ENCODE measurements around the gene KRT82.

Gene KRT82

GRCh38 chr12:52380271-52380694 is 25.9 kb downstream of the KRT82 start:
- DNase-seq = no peak

- no peak for DNase-seq
Measured at GRCh38 chr12:52379536-52379935, 26.6 kb downstream of the KRT82 start.

- DNase-seq = no peak
Measured at GRCh38 chr12:52378091-52378490, 28.0 kb downstream of the KRT82 start.

GRCh38 chr12:52377266-52377665 is 28.9 kb downstream of the KRT82 start:
- DNase-seq = no peak

GRCh38 chr12:52372216-52373154 is 33.6 kb downstream of the KRT82 start:
- DNase-seq = peak; percentile 36

GRCh38 chr12:52371716-52372115 is 34.4 kb downstream of the KRT82 start:
- DNase-seq = no peak

- no peak for DNase-seq
Measured at GRCh38 chr12:52370926-52371608, 35.1 kb downstream of the KRT82 start.

- DNase-seq = no peak
Measured at GRCh38 chr12:52369809-52370208, 36.3 kb downstream of the KRT82 start.

- DNase-seq = no peak
Measured at GRCh38 chr12:52369211-52369610, 36.9 kb downstream of the KRT82 start.

GRCh38 chr12:52368508-52368907 is 37.6 kb downstream of the KRT82 start:
- no peak for DNase-seq

GRCh38 chr12:52367876-52368275 is 38.3 kb downstream of the KRT82 start:
- DNase-seq = no peak

GRCh38 chr12:52366738-52367485 is 39.2 kb downstream of the KRT82 start, which contains the start of gene KRT85:
Gene KRT85 (minus strand): TSS chr12:52367481. CDS start chr12:52367405, 76 bp downstream.
- no peak for DNase-seq

GRCh38 chr12:52364901-52365489 is 41.1 kb downstream of the KRT82 start:
- no peak for DNase-seq

- no peak for DNase-seq
Measured at GRCh38 chr12:52364061-52364460, 42.1 kb downstream of the KRT82 start.

GRCh38 chr12:52363111-52363679 is 42.9 kb downstream of the KRT82 start:
- DNase-seq = no peak

GRCh38 chr12:52362118-52362726 is 43.9 kb downstream of the KRT82 start:
- DNase-seq = no peak

- no peak for DNase-seq
Measured at GRCh38 chr12:52361553-52361952, 44.6 kb downstream of the KRT82 start.

- no peak for DNase-seq
Measured at GRCh38 chr12:52360663-52361271, 45.4 kb downstream of the KRT82 start.

- DNase-seq = no peak
Measured at GRCh38 chr12:52360106-52360662, 46.0 kb downstream of the KRT82 start.

GRCh38 chr12:52359621-52360061 is 46.5 kb downstream of the KRT82 start:
- no peak for DNase-seq
